A549 (cell line): Measurements from ENCODE around the gene E2F1. TPM values are rescaled to one million over a fixed set of nuclear protein-coding genes. Genes with fewer than 3 reads are reported as not detected.

Source experiments
- ATAC-seq, 2 experiments: fragments of 200-7000 bp in 1 of 2; fragments of >200 bp in 1 of 2; cut with Nextera tagmentation in 1 of 2; cut with Tn5 transposase in 1 of 2; 3 replicates each; pipeline versions ENCODE4 v1.8.0 to v1.9.1; 2018 to 2020; ENCODE audit warnings: mild to moderate bottlenecking in 1 of 2, moderate library complexity in 1 of 2
- CTCF ChIA-PET: fragments of 300-600 bp; sonication (Branson Sonifier 250); formaldehyde crosslinking; extraction: SDS; loops from one replicate; lab custom pipeline; 2021; ENCODE audit warnings: antibody characterized with exemption, inconsistent platforms; lab: Yijun Ruan, JAX
- POLR2A ChIA-PET: fragments of 350-600 bp; formaldehyde crosslinking; extraction: SDS; loops from one replicate; lab custom pipeline; 2021; ENCODE audit warnings: antibody characterized with exemption, inconsistent platforms; lab: Yijun Ruan, JAX
- DNase-seq, 2 experiments: peaks; one replicate each; pipeline versions ENCODE4 v3.0.0 to v3.0.0-alpha.2; 2011 to 2016; ENCODE audit warnings: low read depth in 1 of 2, low spot score in 1 of 2
- FAIRE-seq: peaks from 2 replicates; lab custom pipeline; 2011; peaks lifted over from hg19 to GRCh38; lab: Jason Lieb, UNC
- H3K27ac ChIP-seq, 2 experiments: fragments of >200 bp; sonication (Bioruptor Twin); formaldehyde crosslinking; 3 replicates each; pipeline ENCODE4 v1.5.1; 2016 to 2017
- H3K4me1 ChIP-seq: fragments of >200 bp; sonication (Bioruptor Twin); formaldehyde crosslinking; 3 replicates; pipeline ENCODE4 v1.6.1; 2016
- H3K4me2 ChIP-seq: fragments of >200 bp; sonication (Bioruptor Twin); formaldehyde crosslinking; 3 replicates; pipeline ENCODE4 v1.6.1; 2016
- H3K4me3 ChIP-seq: fragments of >200 bp; sonication (Bioruptor Twin); formaldehyde crosslinking; 3 replicates; pipeline ENCODE4 v1.5.1; 2016
- H3K9me3 ChIP-seq: fragments of >200 bp; sonication (Bioruptor Twin); formaldehyde crosslinking; 3 replicates; pipeline ENCODE4 v1.6.1; 2016
- BHLHE40 ChIP-seq: IDR thresholded peaks from 2 replicates; pipeline ENCODE4 v1.6.1; 2012; ENCODE audit warnings: low read depth, low read length, inconsistent platforms
- CBX8 ChIP-seq: fragments of 200-600 bp; sonication (generic); IDR thresholded peaks from 2 replicates; pipeline ENCODE4 v1.6.1; 2016
- CEBPB ChIP-seq, 2 experiments: fragments of >200 bp in 1 of 2; sonication (Bioruptor Twin) in 1 of 2; formaldehyde crosslinking in 1 of 2; IDR thresholded peaks; 2 replicates each; pipeline ENCODE4 v1.6.1; 2012 to 2016
- CHD2 ChIP-seq: fragments of 150-350 bp; IDR thresholded peaks from 2 replicates; pipeline ENCODE4 v1.6.1; 2014; ENCODE audit warnings: low read length; ENCODE audit not compliant: partially characterized antibody
- CHD4 ChIP-seq: fragments of 200-600 bp; sonication (generic); IDR thresholded peaks from 2 replicates; pipeline ENCODE4 v1.6.1; 2016; ENCODE audit warnings: antibody characterized with exemption, mild to moderate bottlenecking, borderline replicate concordance
- E2F6 ChIP-seq: IDR thresholded peaks from 2 replicates; pipeline ENCODE4 v1.6.1; 2012; ENCODE audit warnings: low read depth, borderline replicate concordance
- EHMT2 ChIP-seq: fragments of 200-600 bp; sonication (generic); IDR thresholded peaks from 2 replicates; pipeline ENCODE4 v1.6.1; 2016; ENCODE audit warnings: antibody characterized with exemption, low read depth, mild to moderate bottlenecking, moderate library complexity
- EP300 ChIP-seq, 2 experiments: fragments of >200 bp; sonication (Bioruptor Twin); formaldehyde crosslinking; IDR thresholded peaks; 2 replicates in 1 of 2; 3 replicates in 1 of 2; pipeline ENCODE4 v1.6.1; 2016 to 2017
- FOSB ChIP-seq: fragments of 250-450 bp; sonication (Bioruptor Pico); IDR thresholded peaks from 2 replicates; pipeline ENCODE4 v1.5.0; 2020; ENCODE audit warnings: mild to moderate bottlenecking, moderate library complexity
- FOSL2 ChIP-seq, 2 experiments: fragments of 450-650 bp in 1 of 2; fragments of >200 bp in 1 of 2; sonication (Bioruptor Twin) in 1 of 2; formaldehyde crosslinking; IDR thresholded peaks; 2 replicates each; pipeline versions ENCODE4 v1.5.0 to v1.6.1; 2016 to 2020; ENCODE audit warnings: mild to moderate bottlenecking in 1 of 2, moderate library complexity in 1 of 2
- FOXS1 ChIP-seq: fragments of 250-450 bp; sonication (Bioruptor Pico); IDR thresholded peaks from 2 replicates; pipeline ENCODE4 v1.5.0; 2020; ENCODE audit warnings: mild to moderate bottlenecking, moderate library complexity
- HMGXB4 ChIP-seq: fragments of 250-450 bp; sonication (Bioruptor Pico); IDR thresholded peaks from 2 replicates; pipeline ENCODE4 v1.5.0; 2021; ENCODE audit warnings: mild to moderate bottlenecking, moderate library complexity, borderline replicate concordance
- HOXB5 ChIP-seq: fragments of 250-450 bp; sonication (Bioruptor Pico); IDR thresholded peaks from 2 replicates; pipeline ENCODE4 v1.5.0; 2020; ENCODE audit warnings: mild to moderate bottlenecking, moderate library complexity
- JUN ChIP-seq, 2 experiments: fragments of >200 bp; sonication (Bioruptor Twin); formaldehyde crosslinking; IDR thresholded peaks; 2 replicates in 1 of 2; 3 replicates in 1 of 2; pipeline ENCODE4 v1.6.1; 2016 to 2017
- JUNB ChIP-seq: fragments of >200 bp; sonication (Bioruptor Twin); formaldehyde crosslinking; IDR thresholded peaks from 2 replicates; pipeline ENCODE4 v1.6.1; 2016
- POLR2A ChIP-seq: IDR thresholded peaks from 2 replicates; pipeline ENCODE4 v1.6.1; 2012; ENCODE audit warnings: mild to moderate bottlenecking, low read length
- POLR2AphosphoS2 ChIP-seq: conservative IDR thresholded peaks from 2 replicates; pipeline ENCODE4 v1.6.1; 2012; ENCODE audit warnings: low read length, improper control_type of control experiment, inconsistent platforms
- RAD21 ChIP-seq, 2 experiments: fragments of >200 bp in 1 of 2; sonication (Bioruptor Twin) in 1 of 2; formaldehyde crosslinking in 1 of 2; IDR thresholded peaks in 1 of 2; conservative IDR thresholded peaks in 1 of 2; 2 replicates in 1 of 2; 3 replicates in 1 of 2; pipeline ENCODE4 v1.6.1; 2012 to 2018; ENCODE audit warnings: inconsistent platforms in 1 of 2
- RARB ChIP-seq: fragments of 250-450 bp; sonication (Bioruptor Pico); IDR thresholded peaks from 2 replicates; pipeline ENCODE4 v1.8.0; 2021; ENCODE audit warnings: mild to moderate bottlenecking, moderate library complexity
- RCOR1 ChIP-seq: fragments of 150-350 bp; IDR thresholded peaks from 2 replicates; pipeline ENCODE4 v1.6.1; 2014; ENCODE audit warnings: antibody characterized with exemption, low read length, low read depth
- SREBF2 ChIP-seq: fragments of 450-650 bp; IDR thresholded peaks from 2 replicates; pipeline ENCODE4 v1.6.1; 2014; ENCODE audit warnings: mild to moderate bottlenecking, moderate library complexity
- TFCP2L1 ChIP-seq: fragments of 250-450 bp; sonication (Bioruptor Pico); IDR thresholded peaks from 2 replicates; pipeline ENCODE4 v1.5.0; 2021; ENCODE audit warnings: mild to moderate bottlenecking
- WGBS: methylation state at CpG from one replicate; pipeline ENCODE4 v1.1.6; 2017; ENCODE audit errors: missing lambda C conversion rate; 5-methylcytosine and 5-hydroxymethylcytosine counted together
- polyA plus RNA-seq, 4 experiments: library from polyadenylated mRNA; depleted of rRNA in 3 of 4; stranded (reverse); fragments of >200 nt; fragmentation: RNase III in 1 of 4; extraction: RNeasy Plus Mini Kit Qiagen cat#74134 plus additional on column Dnase treatment in 1 of 4; gene quantifications; 2 replicates in 3 of 4; 3 replicates in 1 of 4; pipeline ENCODE4 v1.2.3, GENCODE V29; 2011 to 2017
- TF ChIP-seq, protein P1 (sequence below): fragments of >200 bp; sonication (Bioruptor Twin); formaldehyde crosslinking; IDR thresholded peaks from 3 replicates; pipeline ENCODE4 v1.6.1; 2016

E2F1 gene
- polyA plus RNA-seq, 2 of the 4 experiments (the other 2 are of a cell fraction) = 17.9 to 35.8 TPM

DNA sequence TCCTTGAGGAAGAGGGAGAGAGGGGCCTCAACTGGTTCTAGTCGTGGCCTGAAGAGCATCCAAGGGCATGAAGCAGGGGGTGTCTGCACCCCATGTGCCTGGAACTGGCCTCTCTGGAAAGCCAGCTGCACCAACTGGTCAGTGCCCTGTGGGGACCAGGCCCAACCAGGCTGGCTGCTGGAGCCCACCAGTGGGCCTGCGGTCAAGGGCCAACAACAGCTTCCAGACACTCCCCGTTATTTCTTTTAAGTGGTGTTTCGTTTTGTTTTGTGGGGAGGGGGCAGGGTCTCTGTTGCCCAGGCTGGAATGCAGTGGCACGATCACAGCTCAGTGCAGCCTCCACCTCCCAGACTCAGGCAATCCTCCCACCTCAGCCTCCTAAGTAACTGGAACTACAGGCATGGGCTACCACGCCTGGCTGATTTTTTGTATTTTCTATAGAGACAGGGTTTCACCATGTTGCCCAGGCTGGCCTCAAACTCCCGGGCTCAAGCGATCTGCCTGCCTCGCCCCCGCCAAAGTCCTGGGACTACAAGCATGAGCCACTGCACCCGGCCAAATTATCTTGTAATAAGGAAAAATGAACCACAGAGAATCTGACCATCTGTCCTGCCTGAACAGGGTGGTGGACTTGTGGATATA lies 36.0 kb downstream of the E2F1 start:
- 86% methylated on average over 11 of the region's 11 CpGs for WGBS

DNA sequence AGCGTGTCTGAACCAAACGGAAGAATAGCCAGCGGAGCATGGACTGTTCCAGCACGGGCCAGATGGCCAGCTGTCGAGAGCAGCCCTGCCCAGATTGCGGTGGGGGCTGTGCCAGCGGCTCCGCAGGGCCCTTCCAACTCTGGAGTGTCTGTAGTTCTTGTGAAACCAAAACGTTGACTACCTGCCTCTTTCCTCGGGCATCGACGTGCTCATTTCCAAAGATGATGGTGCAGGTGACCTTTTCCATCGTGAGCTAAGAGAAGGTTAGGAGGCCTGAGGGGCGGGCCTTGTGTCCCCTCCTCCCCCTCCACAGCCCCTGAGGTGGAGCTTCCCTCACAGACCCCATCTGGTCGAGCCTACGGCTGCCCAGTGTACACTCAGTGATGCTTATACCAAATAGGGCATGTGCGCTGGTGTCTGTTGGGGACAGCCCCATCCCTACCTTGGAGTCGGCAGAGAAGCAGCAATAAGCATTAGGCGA lies 36.9 kb downstream of the E2F1 start:
- H3K9me3 ChIP-seq = no peaks in the 10 kb centered on the region
- TF ChIP-seq POLR2A = no peak
- POLR2A ChIA-PET = no interaction called here
- no peak for ATAC-seq
- no peak overlapping the region for H3K27ac ChIP-seq
- WGBS = 84% methylated on average over 19 of the region's 19 CpGs
- peaks cover 4% of the 10 kb centered on the region; the same call in 1 of the 3 replicates for H3K4me1 ChIP-seq
- no peak for DNase-seq
- FAIRE-seq = no peak
- CTCF ChIA-PET = interaction anchor here (0.9 to 3.1 kb wide), 5 partner anchors 19 to 806 kb away, joined by 3 to 16 read pairs (median 6); partner anchors contain the start of gene CDK5RAP1
- H3K4me3 ChIP-seq = no peak overlapping the region
- no peak overlapping the region for H3K4me2 ChIP-seq

More for the DNA sequence above, 36.0 kb downstream of the E2F1 start:
- DNase-seq (no peak), ATAC-seq (no peak), FAIRE-seq (no peak)
- Histone ChIP-seq H3K4me2 (no peak overlapping the region), H3K27ac (no peak overlapping the region), H3K4me1 (peaks cover 4% of the 10 kb centered on the region; the same call in 1 of the 3 replicates), H3K4me3 (no peak overlapping the region), H3K9me3 (no peaks in the 10 kb centered on the region)
- ChIA-PET CTCF (interaction anchor here (0.9 to 4.8 kb wide), 4 partner anchors 8 to 807 kb away, joined by 7 to 21 read pairs (median 12); no protein-coding TSS in a partner anchor), POLR2A (no interaction called here)
- no peak for TF ChIP-seq BHLHE40

DNA sequence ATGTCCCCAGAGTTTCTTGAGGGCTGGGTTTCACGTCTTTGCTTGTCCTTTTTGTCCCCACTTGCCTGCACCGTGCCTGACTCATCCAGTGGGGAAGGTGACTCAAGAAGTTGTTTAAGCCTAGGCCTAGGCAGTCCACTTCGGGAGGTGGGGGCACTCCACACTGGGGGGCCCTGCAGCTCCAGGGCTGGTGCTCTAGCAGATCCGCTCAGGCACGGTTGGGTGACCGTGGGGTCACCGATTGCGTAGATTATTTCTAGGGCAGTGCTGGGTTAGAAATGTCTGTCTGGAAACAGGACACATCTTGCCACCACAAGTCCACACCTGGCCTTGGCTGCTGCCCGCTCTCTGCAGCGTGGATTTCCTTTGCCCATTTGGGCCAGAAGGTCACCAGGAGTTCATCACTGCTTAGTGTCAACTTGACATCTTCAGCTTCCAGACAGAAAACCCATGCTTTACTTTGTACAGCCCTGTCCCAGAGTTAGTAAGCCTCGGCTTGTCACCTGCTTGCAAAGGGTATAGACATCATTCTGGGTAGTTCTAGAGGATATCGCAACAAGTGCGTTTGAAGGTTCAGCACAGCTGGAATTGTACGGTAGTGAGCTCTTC lies 37.7 kb downstream of the E2F1 start:
- no peak overlapping the region for H3K4me3 ChIP-seq
- 86% methylated on average over 14 of the region's 14 CpGs for WGBS
- H3K27ac ChIP-seq = no peak overlapping the region
- TF ChIP-seq RARB (CRISPR knock-in tag) = no peak
- no peak for TF ChIP-seq EP300 (IDR thresholded peaks at IDR 0.05)
- no peak for TF ChIP-seq TFCP2L1 (CRISPR knock-in tag)
- no peak for TF ChIP-seq RCOR1
- TF ChIP-seq FOXS1 (CRISPR knock-in tag) = no peak
- no peak for TF ChIP-seq EHMT2
- no peak for TF ChIP-seq CEBPB (IDR thresholded peaks at IDR 0.05)
- TF ChIP-seq JUN (IDR thresholded peaks at IDR 0.05) = no peak
- TF ChIP-seq FOSB = no peak
- no peak for TF ChIP-seq CHD2
- ATAC-seq = no peak
- no peak for FAIRE-seq
- ChIA-PET POLR2A (no interaction called here), CTCF (interaction anchor here (0.7 to 3.3 kb wide), 5 partner anchors 20 to 247 kb away, joined by 3 to 15 read pairs (median 3); partner anchors contain the start of gene CDK5RAP1)
- H3K4me2 ChIP-seq = no peak overlapping the region
- DNase-seq = no peak
- no peaks in the 10 kb centered on the region for H3K9me3 ChIP-seq
- H3K4me1 ChIP-seq = peaks cover 2% of the 10 kb centered on the region; the same call in 1 of the 3 replicates

DNA sequence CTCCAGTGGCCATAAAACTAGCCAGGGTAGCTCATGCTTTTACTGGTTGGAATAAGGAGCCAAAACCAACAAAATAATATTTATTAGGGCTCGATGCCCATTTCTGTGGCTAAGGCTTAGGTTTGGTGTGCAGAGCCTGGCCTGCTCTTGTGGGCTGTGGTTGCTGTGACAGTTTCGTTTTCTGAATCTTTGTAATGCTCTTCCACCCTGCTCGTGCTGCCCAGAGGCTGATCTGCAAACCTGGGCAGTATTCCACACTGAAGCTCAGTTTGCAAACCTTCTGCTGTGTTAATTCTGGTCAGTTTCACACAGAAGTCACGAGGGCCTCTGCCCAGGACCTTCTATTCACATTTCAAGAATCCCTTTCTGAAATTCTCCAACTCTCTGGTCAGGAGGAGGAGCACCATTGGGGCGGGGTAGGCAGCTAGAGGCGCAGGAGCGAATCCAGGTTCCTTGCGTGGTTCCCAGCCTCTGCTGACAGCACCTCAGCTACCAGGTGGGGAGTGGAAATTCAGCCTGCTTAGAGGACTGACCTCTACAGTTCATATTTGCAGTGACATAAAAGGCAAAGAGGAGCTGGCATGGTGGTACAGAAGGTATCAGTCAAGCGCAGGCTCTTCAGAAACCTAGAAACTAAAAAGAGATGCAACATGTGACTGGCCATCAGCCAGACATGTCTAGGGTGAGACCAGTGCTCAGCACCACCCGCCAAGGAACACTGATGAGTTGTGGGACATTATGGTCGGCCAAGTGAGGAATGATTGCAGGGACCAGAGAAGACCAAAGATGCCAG lies 38.4 kb downstream of the E2F1 start:
- no peak overlapping the region for H3K4me2 ChIP-seq
- H3K4me3 ChIP-seq = no peak overlapping the region
- CTCF ChIA-PET = interaction anchor here (0.7 to 3.3 kb wide), 6 partner anchors 20 to 246 kb away, joined by 3 to 15 read pairs (median 3); partner anchors contain the start of gene CDK5RAP1
- no peak for ATAC-seq
- WGBS = 88% methylated on average over 11 of the region's 11 CpGs
- H3K4me1 ChIP-seq = no peaks in the 10 kb centered on the region
- DNase-seq = no peak
- POLR2A ChIA-PET = interaction anchor here (1.0 kb wide), 1 partner anchor 158 kb away, joined by 3 read pairs; the partner anchor contains the start of gene CBFA2T2
- no peak overlapping the region for H3K27ac ChIP-seq
- no peaks in the 10 kb centered on the region for H3K9me3 ChIP-seq
- no peak for FAIRE-seq
- TF ChIP-seq EP300 (IDR thresholded peaks at IDR 0.05) = no peak
- no peak for TF ChIP-seq SREBF2
- no peak for TF ChIP-seq JUN (IDR thresholded peaks at IDR 0.05)
- TF ChIP-seq, protein P1, sequence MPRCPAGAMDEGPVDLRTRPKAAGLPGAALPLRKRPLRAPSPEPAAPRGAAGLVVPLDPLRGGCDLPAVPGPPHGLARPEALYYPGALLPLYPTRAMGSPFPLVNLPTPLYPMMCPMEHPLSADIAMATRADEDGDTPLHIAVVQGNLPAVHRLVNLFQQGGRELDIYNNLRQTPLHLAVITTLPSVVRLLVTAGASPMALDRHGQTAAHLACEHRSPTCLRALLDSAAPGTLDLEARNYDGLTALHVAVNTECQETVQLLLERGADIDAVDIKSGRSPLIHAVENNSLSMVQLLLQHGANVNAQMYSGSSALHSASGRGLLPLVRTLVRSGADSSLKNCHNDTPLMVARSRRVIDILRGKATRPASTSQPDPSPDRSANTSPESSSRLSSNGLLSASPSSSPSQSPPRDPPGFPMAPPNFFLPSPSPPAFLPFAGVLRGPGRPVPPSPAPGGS = no peak
- no peak for TF ChIP-seq JUNB
- no peak for TF ChIP-seq RAD21 (conservative IDR thresholded peaks at IDR 0.05 in 1 of 2, IDR thresholded peaks at IDR 0.05 in 1 of 2)
- no peak for TF ChIP-seq E2F6
- TF ChIP-seq POLR2AphosphoS2 = no peak
- no peak for TF ChIP-seq CHD4
- TF ChIP-seq HMGXB4 (CRISPR knock-in tag) = no peak
- TF ChIP-seq CBX8 = no peak
- TF ChIP-seq FOSL2 (IDR thresholded peaks at IDR 0.05) = no peak
- no peak for TF ChIP-seq FOSL2 (CRISPR knock-in tag; IDR thresholded peaks at IDR 0.05)
- TF ChIP-seq HOXB5 (CRISPR knock-in tag) = no peak
- TF ChIP-seq TFCP2L1 (CRISPR knock-in tag) = no peak
